GM12864 (cell line): ENCODE data around the gene IFNAR1.

ENCODE experiments used
- DNase-seq: peaks from one replicate; pipeline ENCODE4 v3.0.0-alpha.2; 2011; ENCODE audit warnings: low read depth
- H3K4me3 ChIP-seq: 2 replicates; pipeline ENCODE4 v1.5.1; 2011; ENCODE audit warnings: mild to moderate bottlenecking, low read depth, low read length, control low read depth
- CTCF ChIP-seq: IDR thresholded peaks from 2 replicates; pipeline ENCODE4 v1.5.1; 2011; ENCODE audit warnings: low read depth, mild to moderate bottlenecking, moderate library complexity, low read length, control low read depth, inconsistent platforms; ENCODE audit errors: missing control alignments

IFNAR1 gene

DNA sequence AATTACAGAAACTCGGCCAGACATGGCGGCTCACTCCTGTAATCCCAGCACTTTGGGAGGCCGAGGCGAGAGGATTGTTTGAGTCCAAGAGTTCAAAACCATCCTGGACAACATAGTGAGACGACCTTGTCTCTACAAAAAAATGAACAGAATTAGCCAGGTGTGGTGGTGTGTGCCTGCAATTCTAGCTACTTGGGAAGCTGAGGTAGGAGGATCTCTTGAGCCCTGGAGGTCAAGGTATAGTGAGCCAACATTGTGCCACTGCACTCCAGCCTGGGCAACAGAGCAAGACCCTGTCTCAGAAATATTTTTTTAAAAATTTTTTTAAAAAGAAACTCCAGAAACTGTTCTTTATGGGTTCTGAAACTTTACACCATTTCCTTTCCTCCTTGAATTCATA, 40.1 kb downstream of the IFNAR1 start:
- DNase-seq, result no peak
- TF ChIP-seq CTCF, result no peak
- H3K4me3 ChIP-seq, result no peak overlapping the region

DNA sequence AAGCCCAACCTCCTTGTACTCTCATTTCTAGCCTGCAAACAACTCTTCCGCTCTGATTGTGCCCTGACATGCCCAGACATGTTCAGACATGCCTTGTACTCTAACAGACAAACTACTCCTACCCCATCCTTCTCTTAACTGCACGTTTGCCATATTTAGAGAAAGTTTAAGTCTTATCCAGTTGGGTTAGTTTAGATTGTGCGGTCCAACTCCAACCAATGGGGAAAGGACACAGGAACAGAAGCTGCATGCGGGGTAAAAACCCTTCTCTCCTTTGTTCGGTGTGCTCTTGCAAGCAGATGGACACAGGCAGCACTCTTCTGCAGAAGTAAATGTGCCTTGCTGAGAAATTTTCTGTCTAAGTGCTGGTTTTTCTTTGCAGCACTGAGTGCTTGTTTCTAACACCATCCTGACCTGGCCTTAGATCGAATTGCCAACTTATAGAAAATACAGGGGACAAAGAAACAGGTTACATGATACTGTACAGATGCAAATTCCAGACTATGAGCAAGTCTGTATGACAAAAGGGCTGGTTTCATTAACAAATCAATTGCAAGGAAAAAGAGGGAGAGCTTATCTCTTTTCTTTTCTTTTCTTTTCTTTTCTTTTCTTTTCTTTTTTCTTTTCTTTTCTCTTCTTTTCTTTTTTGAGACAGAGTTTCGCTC, 42.7 kb downstream of the IFNAR1 start:
- no peak for TF ChIP-seq CTCF
- no peak overlapping the region for H3K4me3 ChIP-seq
- DNase-seq, result no peak

- DNase-seq, result no peak
- no peak for TF ChIP-seq CTCF
- no peak overlapping the region for H3K4me3 ChIP-seq
These were observed 43.4 kb downstream of the IFNAR1 start for GRCh38 chr21:33368124-33368523.

DNA sequence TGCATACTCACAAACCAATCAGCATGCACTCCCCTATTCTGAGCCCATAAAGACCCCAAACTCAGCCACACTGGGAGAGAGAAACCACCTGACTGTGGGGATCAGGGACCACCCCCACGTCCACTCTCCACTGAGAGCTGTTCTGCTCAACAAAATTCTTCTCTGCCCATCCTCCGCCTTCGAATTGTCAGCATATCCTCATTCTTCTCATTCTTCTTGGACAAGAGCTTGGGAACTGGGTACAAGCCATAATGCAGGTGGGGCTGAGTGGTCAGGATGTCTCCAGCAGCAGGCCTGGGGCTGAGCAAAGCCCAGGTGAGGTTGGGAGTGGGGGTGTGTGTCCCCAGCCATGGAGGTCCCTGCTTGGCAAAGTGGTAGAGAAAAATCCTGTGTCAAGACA, 43.8 kb downstream of the IFNAR1 start:
- TF ChIP-seq CTCF, result no peak
- DNase-seq, result no peak
- no peak overlapping the region for H3K4me3 ChIP-seq

GRCh38 chr21:33369586-33369985, 44.8 kb downstream of the IFNAR1 start:
- no peak for DNase-seq
- no peak for TF ChIP-seq CTCF

DNA sequence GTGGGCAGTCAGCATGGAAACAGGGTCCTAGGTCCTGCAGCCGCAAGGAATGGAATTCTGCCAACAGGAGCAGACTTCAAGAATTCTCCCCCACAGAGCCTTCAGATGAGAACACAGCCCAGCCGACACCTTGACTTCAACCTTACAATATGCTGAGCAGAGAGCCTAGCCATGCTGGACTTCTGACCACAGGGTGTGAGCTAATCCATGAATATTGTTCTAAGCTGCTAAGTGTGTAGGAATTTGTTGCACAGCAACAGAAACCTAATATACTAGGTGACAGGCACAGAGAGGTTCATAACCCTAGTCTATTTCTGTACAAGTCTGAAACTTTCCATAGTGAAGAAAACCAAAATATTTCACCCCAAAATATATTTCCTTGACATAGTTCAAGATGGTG, 45.5 kb downstream of the IFNAR1 start:
- DNase-seq, result no peak
- H3K4me3 ChIP-seq, result no peak overlapping the region
- TF ChIP-seq CTCF, result no peak

More at GRCh38 chr21:33369586-33369985, 44.8 kb downstream of the IFNAR1 start:
- H3K4me3 ChIP-seq, result no peak overlapping the region

GRCh38 chr21:33371366-33371765, 46.6 kb downstream of the IFNAR1 start:
- DNase-seq, result no peak
- no peak for TF ChIP-seq CTCF

More at GRCh38 chr21:33371366-33371765, 46.6 kb downstream of the IFNAR1 start:
- no peak overlapping the region for H3K4me3 ChIP-seq
